ENCODE measurements around the gene ATAT1. TPM values are rescaled to one million over a fixed set of nuclear protein-coding genes. Genes with fewer than 3 reads are reported as not detected.

ATAT1 gene
- total and polyA plus RNA-seq, 2 of the 13 experiments (the other 11 are each of a cell fraction or from before 2014, with no cell fraction given): 9.2 to 23.6 TPM

GRCh38 chr6:30686908-30687658 is 60.4 kb downstream of the ATAT1 start (continued):
- TF ChIP-seq ZNF318 (CRISPR knock-in tag; IDR thresholded peaks at IDR 0.05) (no peak), ZNF768 (CRISPR knock-in tag; IDR thresholded peaks at IDR 0.05) (peak; percentile 24; the same call in 1 of the 2 replicates), ZNF101 (CRISPR knock-in tag; IDR thresholded peaks at IDR 0.05; ENCODE audit: borderline replicate concordance, low read depth) (no peak)
- TF ChIP-seq, protein P1, sequence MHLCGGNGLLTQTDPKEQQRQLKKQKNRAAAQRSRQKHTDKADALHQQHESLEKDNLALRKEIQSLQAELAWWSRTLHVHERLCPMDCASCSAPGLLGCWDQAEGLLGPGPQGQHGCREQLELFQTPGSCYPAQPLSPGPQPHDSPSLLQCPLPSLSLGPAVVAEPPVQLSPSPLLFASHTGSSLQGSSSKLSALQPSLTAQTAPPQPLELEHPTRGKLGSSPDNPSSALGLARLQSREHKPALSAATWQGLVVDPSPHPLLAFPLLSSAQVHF (CRISPR knock-in tag; IDR thresholded peaks at IDR 0.05): no peak
